HepG2 (cell line): Measurements from ENCODE around the gene METTL4. TPM values are rescaled to one million over a fixed set of nuclear protein-coding genes. Genes with fewer than 3 reads are reported as not detected.
A peak's percentile ranks its signal among the peaks of the same experiment; 100 is the strongest.

ENCODE experiments used
- ATRX ChIP-seq: sonication (generic); formaldehyde crosslinking; IDR thresholded peaks from 2 replicates; pipeline ENCODE4 v1.4.0; 2020; ENCODE audit warnings: missing genetic modification reagents, borderline replicate concordance
- EED ChIP-seq: sonication (generic); formaldehyde crosslinking; IDR thresholded peaks from 2 replicates; pipeline ENCODE4 v1.5.0; 2020; ENCODE audit warnings: mild to moderate bottlenecking, missing genetic modification reagents
- GFI1 ChIP-seq: sonication (generic); formaldehyde crosslinking; IDR thresholded peaks from 2 replicates; pipeline ENCODE4 v1.5.0; 2020; ENCODE audit warnings: missing genetic modification reagents, mild to moderate bottlenecking, borderline replicate concordance
- KAT2B ChIP-seq: fragments of 150-350 bp; IDR thresholded peaks from 2 replicates; pipeline ENCODE4 v1.6.1; 2014; ENCODE audit warnings: low read depth, low read length, borderline replicate concordance
- NR2F2 ChIP-seq: IDR thresholded peaks from 2 replicates; pipeline ENCODE4 v1.6.1; 2012; ENCODE audit warnings: low read depth, inconsistent platforms, borderline replicate concordance
- PITX1 ChIP-seq: sonication (generic); formaldehyde crosslinking; IDR thresholded peaks from 2 replicates; pipeline ENCODE4 v1.5.1; 2020; ENCODE audit warnings: mild to moderate bottlenecking, missing genetic modification reagents
- POGZ ChIP-seq: sonication (generic); formaldehyde crosslinking; IDR thresholded peaks from 2 replicates; pipeline ENCODE4 v1.4.0; 2020; ENCODE audit warnings: mild to moderate bottlenecking, missing genetic modification reagents
- PPARG ChIP-seq: conservative IDR thresholded peaks from 2 replicates; pipeline ENCODE4 v1.6.1; 2016; ENCODE audit warnings: missing biosample characterization, missing genetic modification reagents
- SKI ChIP-seq: fragments of 450-650 bp; IDR thresholded peaks from one replicate; pipeline ENCODE4 v1.6.1; 2018; ENCODE audit warnings: mild to moderate bottlenecking; ENCODE audit not compliant: partially characterized antibody
- STAT5B ChIP-seq: sonication (generic); formaldehyde crosslinking; IDR thresholded peaks from 2 replicates; pipeline ENCODE4 v1.4.0; 2020; ENCODE audit warnings: missing genetic modification reagents
- THYN1 ChIP-seq: sonication (generic); formaldehyde crosslinking; IDR thresholded peaks from 2 replicates; pipeline ENCODE4 v1.8.1; 2023; ENCODE audit warnings: low read depth, mild to moderate bottlenecking, moderate library complexity, missing genetic modification reagents, borderline replicate concordance
- ZBTB49 ChIP-seq: sonication (generic); formaldehyde crosslinking; IDR thresholded peaks from 2 replicates; pipeline ENCODE4 v1.4.0; 2020; ENCODE audit warnings: missing genetic modification reagents, borderline replicate concordance
- ZNF138 ChIP-seq: sonication (generic); formaldehyde crosslinking; IDR thresholded peaks from 2 replicates; pipeline ENCODE4 v1.5.0; 2020; ENCODE audit warnings: mild to moderate bottlenecking, low read depth, missing genetic modification reagents
- ZNF414 ChIP-seq: sonication (generic); formaldehyde crosslinking; IDR thresholded peaks from 2 replicates; pipeline ENCODE4 v1.5.0; 2020; ENCODE audit warnings: missing genetic modification reagents
- ZNF432 ChIP-seq: sonication (generic); formaldehyde crosslinking; IDR thresholded peaks from 2 replicates; pipeline ENCODE4 v1.5.0; 2020; ENCODE audit warnings: missing genetic modification reagents, mild to moderate bottlenecking, borderline replicate concordance
- ZNF780A ChIP-seq: sonication (generic); formaldehyde crosslinking; IDR thresholded peaks from 2 replicates; pipeline ENCODE4 v1.8.0; 2022; ENCODE audit warnings: mild to moderate bottlenecking, missing genetic modification reagents, moderate library complexity
- ZSCAN20 ChIP-seq: sonication (generic); formaldehyde crosslinking; IDR thresholded peaks from 2 replicates; pipeline ENCODE4 v1.4.0; 2020; ENCODE audit warnings: missing genetic modification reagents, mild to moderate bottlenecking, borderline replicate concordance
- polyA plus RNA-seq, 8 experiments: library from polyadenylated mRNA; depleted of rRNA in 3 of 8; stranded (reverse) in 7 of 8; unstranded in 1 of 8; fragments of >200 nt; fragmentation: Illumina TruSeq in 4 of 8; extraction: Trizol in 4 of 8; gene quantifications; 2 replicates each; pipeline versions ENCODE4 v1.2.1 to v1.2.3, GENCODE V29; 2011 to 2016; ENCODE audit warnings: low read depth in 4 of 8, missing spikeins in 1 of 8, mixed read lengths in 1 of 8; ENCODE audit not compliant: insufficient read depth in 1 of 8
- total RNA-seq, 5 experiments: library from RNA; depleted of rRNA; stranded (reverse); fragments of >200 nt; fragmentation: Illumina TruSeq; extraction: Trizol; gene quantifications; 2 replicates each; pipeline ENCODE4 v1.2.3, GENCODE V29; 2016; ENCODE audit warnings: low read depth in 1 of 5
- TF ChIP-seq, protein P1 (sequence below): IDR thresholded peaks from 2 replicates; pipeline ENCODE4 v1.6.1; 2016; ENCODE audit warnings: low read depth, borderline replicate concordance
- TF ChIP-seq, protein P2 (sequence below): sonication (generic); formaldehyde crosslinking; conservative IDR thresholded peaks from 2 replicates; pipeline ENCODE4 v1.5.0; 2020; ENCODE audit warnings: missing genetic modification reagents

Gene METTL4
- total and polyA plus RNA-seq, 2 of the 13 experiments (the other 11 are each of a cell fraction or from before 2014, with no cell fraction given) = 6.8 to 8.1 TPM

DNA sequence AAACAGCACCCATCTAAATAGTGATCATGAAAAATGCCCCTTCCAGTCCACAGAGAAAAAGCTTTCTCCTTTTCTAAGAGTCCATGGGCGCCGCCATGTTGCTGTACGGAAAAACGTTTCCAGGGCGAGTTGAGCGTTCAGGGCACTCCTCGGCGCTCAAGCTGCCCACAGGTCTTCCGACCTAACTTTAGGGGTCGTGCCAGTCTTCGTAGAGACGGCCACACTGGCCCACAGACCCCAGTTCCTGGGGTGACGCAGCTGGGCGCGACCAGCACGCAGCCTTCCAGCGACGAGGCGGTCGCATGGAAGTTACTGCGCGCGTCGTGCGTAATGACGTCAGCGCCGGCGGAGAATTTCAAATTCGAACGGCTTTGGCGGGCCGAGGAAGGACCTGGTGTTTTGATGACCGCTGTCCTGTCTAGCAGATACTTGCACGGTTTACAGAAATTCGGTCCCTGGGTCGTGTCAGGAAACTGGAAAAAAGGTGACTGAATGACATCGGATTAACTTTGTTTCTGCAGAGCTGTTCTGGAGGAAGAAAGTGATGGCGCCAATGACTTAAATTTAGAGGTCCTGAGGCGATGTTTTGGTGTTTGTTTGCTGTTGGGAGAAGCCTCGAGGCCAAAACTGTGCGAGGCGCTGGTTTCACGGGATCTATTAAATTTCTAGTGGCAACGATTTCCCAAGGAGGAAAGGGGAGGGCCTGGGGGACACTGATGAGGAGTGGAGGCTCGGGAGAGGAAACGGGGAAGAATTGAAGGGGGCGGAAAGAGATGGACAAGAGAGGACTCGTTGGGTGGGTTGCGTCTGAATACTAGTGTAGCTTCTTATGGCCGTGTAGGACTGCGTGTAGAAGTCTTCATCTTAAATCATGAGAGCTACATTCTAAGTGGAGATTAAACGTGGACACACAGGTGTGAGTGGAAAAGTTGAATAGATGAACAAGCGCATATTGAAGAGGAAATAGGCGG lies at the start of gene METTL4, which contains the start of gene NDC80 (continued):
- TF ChIP-seq STAT5B (no peak), ZBTB49 (CRISPR knock-in tag) (no peak), ZSCAN20 (peak; percentile 29; the same call in 1 of the 2 replicates), THYN1 (CRISPR knock-in tag) (0 out of 2 replicates have a peak, but pooled peaks have one; percentile 31), GFI1 (peak; percentile 41; the same call in 1 of the 2 replicates), SKI (no peak), ZNF432 (CRISPR knock-in tag) (no peak), ZNF138 (CRISPR knock-in tag) (peak; percentile 74; the same call in 1 of the 2 replicates), PPARG (CRISPR knock-in tag) (no peak), KAT2B (no peak), PITX1 (CRISPR knock-in tag) (no peak), ZNF414 (CRISPR knock-in tag) (0 out of 2 replicates have a peak, but pooled peaks have one; percentile 37), NR2F2 (peak; percentile 66; the same call in 1 of the 2 replicates), ZNF780A (CRISPR knock-in tag) (peak; percentile 93), EED (peak; percentile 84; the same call in 1 of the 2 replicates), POGZ (peak; percentile 98), ATRX (CRISPR knock-in tag) (no peak)
- TF ChIP-seq, protein P1, sequence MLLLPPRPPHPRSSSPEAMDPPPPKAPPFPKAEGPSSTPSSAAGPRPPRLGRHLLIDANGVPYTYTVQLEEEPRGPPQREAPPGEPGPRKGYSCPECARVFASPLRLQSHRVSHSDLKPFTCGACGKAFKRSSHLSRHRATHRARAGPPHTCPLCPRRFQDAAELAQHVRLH = no peak
- TF ChIP-seq, protein P2, sequence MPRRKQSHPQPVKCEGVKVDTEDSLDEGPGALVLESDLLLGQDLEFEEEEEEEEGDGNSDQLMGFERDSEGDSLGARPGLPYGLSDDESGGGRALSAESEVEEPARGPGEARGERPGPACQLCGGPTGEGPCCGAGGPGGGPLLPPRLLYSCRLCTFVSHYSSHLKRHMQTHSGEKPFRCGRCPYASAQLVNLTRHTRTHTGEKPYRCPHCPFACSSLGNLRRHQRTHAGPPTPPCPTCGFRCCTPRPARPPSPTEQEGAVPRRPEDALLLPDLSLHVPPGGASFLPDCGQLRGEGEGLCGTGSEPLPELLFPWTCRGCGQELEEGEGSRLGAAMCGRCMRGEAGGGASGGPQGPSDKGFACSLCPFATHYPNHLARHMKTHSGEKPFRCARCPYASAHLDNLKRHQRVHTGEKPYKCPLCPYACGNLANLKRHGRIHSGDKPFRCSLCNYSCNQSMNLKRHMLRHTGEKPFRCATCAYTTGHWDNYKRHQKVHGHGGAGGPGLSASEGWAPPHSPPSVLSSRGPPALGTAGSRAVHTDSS = 0 out of 2 replicates have a peak, but pooled peaks have one; percentile 45
